ENCODE results near the gene PSPN. TPM values are rescaled to one million over a fixed set of nuclear protein-coding genes. Genes with fewer than 3 reads are reported as not detected.
"Not testable (repeated sequence)": the region's sequence is repeated elsewhere in the genome, so short reads cannot be mapped to it uniquely, and the experiment has no call there.

Gene PSPN
- polyA plus RNA-seq, 3 donors: 3.0 to 3.8 (median 3.3) TPM

DNA sequence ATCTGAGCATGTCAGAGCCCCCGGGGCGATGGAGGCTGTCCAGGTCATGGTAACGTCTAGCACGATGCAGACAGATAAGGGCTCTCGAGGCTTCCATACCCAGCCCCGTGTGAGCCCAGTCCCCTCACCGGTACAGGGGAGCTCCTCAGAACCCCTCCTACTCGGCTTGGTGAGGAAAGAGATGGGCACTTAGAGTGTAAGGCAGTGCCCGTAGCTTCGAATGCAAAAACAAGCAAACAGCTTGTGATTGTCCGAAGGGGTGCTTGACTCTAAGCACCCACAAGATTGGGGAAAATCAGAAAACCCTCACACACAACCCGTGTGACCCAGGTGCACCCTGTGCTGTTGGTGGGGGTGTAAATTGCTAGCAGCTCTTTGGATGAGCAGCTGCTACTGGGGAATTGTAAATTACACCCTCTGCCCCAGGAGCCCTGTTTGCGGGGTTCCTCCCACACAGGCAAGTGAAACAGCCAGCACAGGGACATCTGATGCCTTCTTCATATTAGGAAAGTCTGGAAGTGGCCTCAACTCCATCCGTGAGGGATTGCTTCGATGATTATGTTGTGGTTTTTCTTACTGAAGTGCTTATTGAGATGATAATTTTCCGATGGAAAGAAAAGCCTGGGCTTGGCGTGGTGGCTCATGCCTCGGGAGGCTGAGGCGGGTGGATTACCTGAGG, 918 bp upstream of the PSPN start:
- no peak for DNase-seq

DNA sequence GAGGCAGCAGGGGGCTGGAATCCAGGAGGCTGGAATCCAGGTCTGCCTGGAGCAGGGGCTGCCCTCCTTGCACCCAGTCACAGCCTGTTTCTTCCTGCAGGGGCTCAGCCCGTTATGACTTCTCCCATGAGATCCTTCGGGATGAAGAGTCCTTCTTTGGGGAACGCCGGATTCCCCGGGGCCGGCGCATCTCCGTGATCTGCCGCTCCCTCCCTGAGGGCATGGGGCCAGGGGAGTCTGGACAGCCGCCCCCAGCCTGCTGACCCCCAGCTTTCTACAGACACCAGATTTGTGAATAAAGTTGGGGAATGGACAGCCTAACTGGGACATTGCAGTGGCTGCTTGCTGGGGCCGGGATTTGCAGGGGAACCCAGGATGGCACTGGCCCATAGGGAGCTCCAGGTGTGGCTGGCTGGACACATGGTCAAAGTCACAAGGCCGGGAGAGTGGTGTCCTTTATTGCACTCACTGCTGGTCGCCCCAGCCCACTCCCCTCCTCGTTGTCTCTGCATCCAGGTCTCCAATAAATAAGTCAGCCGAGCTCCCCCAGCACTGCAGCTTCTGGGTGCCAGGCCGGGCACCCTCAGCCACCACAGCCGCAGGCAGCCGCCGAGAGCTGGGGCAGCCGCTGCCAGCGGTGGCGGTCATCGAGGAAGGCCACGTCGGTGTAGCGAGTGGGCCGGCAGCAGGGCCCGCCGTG, 872 bp downstream of the PSPN start:
- DNase-seq: no peak

DNA sequence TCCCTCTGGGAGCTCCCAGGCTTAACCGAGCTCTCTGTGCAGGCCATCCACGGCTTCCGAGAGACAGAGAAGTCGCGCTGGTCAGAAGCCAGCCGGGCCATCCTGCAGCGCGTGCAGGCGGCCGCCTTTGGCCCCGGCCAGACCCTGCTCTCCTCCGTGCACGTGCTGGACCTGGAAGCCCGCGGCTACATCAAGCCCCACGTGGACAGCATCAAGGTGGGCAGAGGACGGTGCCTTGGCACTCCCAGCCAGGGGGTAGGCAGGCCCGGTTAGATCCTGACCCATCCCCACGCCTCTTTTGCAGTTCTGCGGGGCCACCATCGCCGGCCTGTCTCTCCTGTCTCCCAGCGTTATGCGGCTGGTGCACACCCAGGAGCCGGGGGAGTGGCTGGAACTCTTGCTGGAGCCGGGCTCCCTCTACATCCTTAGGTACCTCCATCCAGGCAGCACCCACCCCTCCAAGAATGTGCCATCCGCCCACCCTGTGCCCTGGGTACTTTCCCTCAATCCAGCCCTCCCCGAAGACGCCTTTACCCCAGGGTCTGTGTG, 1.5 kb downstream of the PSPN start:
- no peak for DNase-seq

DNA sequence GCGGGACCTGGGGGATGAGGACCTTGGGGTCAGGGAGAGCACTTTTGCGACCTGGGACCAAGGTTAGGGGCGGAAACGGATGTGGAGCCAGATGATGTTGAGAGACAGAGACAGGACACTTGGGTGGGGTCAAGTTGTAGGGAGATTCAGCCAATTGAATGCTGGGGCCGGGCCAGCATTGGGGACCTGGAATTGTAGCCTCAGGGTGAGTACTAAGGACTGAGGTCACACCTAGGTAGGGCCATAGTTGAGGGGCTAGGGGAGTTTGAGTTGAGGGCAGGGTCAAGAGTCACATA, 2.0 kb downstream of the PSPN start:
- no peak for DNase-seq

DNA sequence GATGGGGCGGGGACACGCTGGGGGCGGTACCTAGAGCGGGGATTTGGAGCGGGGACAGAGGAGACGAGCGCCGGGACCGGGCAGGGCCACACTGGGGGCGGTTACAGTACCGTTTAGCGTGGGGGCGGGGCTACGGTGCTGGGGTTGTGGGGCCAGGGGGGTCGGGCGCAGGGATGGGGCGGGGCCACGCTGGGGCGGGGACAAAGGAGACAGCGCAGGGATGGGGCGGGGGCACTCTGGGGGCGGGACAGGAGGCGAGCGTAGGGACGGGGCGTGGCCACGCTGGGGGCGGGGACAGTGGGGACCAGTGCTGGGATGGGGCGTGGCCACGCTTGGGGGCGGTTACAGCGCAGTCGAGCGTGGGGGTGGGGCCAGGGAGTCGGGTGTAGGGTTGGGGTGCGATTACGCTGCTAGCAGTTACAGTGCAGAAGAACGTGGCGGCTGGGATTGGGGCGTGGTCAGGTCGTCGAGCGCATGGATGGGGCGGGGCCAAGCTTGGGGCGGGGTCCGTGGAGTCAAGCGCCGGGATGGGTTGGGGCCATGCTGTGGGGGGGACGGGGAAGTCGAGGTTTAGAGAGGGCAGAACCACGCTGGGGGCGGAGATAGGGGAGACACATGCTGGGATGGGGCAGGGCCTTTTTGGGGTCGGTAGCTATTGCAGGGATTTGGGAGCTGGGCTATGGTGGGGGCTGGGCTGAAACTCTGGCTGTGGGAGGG, 2.5 kb downstream of the PSPN start:
- peak; percentile 96 for DNase-seq

DNA sequence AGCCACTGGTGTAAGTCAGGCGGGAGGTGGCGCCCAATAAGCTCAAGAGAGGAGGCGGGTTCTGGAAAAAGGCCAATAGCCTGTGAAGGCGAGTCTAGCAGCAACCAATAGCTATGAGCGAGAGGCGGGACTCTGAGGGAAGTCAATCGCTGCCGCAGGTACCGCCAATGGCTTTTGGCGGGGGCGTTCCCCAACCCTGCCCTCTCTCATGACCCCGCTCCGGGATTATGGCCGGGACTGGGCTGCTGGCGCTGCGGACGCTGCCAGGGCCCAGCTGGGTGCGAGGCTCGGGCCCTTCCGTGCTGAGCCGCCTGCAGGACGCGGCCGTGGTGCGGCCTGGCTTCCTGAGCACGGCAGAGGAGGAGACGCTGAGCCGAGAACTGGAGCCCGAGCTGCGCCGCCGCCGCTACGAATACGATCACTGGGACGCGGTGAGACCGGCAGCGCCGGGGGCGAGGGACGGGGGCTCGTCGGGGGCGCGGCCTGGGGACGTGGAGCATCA, 3.1 kb downstream of the PSPN start, which contains the start of gene ALKBH7:
Gene ALKBH7 (plus strand): TSS at position 201 of the 502 bp plus-strand sequence. CDS start 27 bp downstream, at position 228.
- peak; percentile 100 for DNase-seq

DNA sequence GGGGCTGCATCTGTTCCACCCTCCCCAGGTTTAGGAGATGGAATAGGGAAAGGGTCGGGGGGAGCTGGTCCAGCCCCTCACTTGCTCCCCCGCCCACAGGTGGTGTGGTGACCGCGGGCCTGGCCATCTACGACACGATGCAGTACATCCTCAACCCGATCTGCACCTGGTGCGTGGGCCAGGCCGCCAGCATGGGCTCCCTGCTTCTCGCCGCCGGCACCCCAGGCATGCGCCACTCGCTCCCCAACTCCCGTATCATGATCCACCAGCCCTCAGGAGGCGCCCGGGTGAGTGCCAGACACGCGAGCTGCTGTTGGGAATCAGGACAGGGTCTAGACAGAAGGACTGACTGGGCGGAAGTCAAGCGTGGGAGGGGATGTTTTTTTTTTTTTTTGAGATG, 11.4 kb downstream of the PSPN start:
- no peak for DNase-seq

DNA sequence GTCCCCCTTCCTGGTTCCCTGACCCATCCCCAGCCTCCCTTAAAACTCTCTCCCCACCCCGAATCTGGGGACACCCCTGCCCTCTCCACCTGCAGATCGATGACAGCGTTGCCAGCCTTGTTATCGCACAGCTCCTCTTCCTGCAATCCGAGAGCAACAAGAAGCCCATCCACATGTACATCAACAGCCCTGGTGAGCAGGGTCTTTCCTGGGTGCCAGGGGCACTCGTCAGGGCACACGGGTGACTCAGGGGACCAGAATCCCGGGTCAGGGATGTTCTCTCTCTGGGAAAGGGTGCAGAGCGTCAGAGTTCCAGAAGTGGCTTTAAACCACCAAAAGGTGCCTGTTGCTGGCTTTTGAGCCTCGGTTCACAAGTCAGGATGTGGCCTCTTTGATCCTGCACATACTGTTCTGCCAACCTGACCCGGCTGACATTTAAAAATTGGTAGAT, 13.4 kb downstream of the PSPN start:
- no peak for DNase-seq

DNA sequence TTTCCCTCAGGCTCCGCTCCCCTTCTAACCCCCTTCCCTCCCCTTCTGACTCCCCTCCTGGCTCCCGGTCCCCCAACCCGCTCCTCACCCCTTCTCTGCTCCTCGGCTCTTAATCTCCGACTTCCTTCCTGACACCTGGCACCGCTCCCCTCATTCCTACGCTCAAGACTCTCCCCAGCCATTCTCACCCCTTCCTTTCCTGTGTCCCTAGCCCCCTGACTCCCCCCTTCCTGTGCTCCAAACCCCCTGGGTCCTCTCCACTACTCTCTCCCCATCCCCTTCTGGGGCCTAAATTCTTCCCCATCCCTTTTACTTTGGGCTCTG, 13.7 kb downstream of the PSPN start:
- DNase-seq: no peak

DNA sequence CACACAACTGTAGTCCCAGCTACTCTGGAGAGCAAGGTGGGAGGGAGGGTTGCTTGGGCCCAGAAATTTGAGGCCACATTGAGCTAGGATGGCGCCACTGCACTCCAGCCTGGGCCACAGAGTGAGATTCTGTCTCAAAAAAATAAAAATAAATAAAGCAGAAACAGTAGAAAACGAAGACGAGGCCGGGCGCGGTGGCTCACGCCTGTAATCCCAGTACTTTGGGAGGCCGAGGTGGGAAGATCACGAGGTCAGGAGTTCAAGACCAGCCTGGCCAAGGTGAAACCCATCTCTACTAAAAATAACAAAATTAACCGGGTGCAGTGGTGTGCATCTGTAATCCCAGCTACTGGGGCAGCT, 14.9 kb downstream of the PSPN start:
- not testable (repeated sequence) for DNase-seq

DNA sequence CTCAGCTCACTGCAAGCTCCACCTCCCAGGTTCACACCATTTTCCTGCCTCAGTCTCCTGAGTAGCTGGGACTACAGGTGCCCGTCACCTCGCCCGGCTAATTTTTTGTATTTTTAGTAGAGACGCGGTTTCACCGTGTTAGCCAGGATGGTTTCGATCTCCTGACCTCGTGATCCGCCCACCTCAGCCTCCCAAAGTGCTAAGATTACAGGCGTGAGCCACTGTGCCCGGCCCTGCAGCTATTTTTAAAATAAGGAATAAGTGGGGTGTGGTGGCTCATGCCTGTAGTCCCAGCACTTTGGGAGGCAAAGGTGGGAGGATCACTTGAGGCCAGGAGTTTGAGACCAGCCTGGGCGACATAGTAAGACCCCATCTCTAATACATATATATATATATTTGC, 15.3 kb downstream of the PSPN start:
- DNase-seq: not testable (repeated sequence)

DNA sequence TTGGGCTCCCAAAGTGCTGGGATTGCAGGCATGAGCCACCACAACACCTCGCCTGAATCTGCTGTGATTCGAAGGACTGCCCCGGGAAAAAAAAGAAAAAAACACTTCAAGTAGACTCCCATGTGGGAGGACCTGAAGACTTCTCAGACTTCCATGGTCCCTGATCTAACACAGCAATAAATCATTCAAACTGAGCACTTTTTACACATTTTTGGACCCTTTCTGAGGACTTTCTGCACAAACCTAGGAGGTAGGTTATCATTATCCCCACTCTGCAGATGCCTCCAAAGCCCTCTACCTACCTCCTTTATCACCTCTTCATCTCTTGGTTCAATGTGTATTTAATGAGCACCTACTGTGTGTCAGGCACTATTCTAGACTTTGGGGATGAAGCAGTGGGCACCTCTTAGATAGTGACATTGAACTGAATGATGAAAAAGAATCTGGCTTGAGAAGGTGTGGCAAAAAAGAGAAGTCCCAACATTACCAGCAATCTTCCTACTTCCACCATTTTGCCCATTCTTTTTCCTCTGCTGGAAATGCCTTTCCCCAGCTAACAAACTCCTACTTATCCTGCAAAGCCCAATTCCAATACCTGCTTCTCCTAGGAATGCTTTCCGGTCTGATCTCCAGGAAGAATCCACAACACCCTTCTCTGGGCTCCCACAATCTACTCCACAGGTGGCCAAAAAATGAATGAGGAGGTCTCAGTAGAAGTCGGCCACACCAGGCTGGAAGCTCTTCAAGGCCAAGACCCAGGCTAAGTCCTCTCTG, 16.0 kb downstream of the PSPN start:
- no peak for DNase-seq

DNA sequence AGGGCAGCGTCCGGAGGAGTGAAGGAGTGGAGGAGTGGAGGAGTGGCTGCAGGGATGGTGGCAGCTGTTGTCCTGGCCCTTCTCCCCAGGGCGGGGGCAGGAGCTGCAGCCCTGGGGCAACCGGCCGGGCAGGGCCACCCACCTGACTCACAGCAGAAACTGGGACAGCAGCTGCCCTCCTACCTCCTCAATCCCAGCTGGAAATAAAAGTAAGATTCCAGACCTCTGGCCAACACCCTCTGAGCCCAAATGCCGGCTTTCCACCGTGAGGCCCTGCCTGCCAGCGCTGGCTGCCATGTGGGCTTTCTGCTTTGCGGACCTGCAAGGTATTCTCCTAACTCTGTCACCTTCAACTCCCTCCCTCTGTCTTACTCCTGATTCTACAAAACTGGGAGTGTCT, 17.7 kb downstream of the PSPN start:
- no peak for DNase-seq

DNA sequence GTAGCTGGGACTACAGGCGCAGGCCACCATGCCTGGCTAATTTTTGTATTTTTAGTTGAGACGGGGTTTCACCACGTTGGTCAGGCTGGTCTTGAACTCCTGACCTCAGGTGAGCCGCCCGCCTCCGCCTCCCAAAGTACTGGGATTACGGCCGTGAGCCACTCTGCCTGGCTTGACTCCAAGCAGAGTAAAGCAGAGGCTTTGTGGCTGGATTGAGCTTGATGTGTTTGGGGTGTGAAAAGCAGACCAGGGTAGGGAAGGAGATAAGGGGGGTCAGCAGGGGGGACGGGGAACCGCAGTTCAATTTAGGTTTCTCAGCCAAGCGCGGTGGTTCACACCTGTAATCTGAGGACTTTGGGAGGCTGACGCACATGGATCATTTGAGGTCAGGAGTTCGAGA, 18.6 kb downstream of the PSPN start:
- no peak for DNase-seq

DNA sequence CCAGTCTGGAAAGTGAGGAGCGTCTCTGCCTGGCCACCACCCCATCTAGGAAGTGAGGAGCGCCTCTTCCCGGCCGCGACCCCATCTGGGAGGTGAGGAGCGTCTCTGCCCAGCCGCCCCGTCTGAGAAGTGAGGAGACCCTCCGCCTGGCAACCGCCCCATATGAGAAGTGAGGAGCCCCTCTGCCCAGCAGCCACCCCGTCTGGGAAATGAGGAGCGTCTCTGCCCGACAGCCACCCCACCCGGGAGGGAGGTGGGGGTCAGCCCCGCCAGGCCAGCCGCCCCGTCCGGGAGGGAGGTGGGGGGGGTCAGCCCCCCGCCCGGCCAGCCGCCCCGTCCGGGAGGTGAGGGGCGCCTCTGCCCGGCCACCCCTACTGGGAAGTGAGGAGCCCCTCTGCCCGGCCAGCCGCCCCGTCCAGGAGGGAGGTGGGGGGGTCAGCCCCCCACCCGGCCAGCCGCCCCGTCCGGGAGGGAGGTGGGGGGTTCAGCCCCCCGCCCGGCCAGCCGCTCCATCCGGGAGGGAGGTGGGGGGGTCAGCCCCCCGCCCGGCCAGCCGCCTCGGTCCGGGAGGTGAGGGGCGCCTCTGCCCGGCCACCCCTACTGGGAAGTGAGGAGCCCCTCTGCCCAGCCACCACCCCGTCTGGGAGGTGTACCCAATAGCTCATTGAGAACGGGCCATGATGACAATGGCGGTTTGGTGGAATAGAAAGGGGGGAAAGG, 20.3 kb downstream of the PSPN start:
- DNase-seq: not testable (repeated sequence)

DNA sequence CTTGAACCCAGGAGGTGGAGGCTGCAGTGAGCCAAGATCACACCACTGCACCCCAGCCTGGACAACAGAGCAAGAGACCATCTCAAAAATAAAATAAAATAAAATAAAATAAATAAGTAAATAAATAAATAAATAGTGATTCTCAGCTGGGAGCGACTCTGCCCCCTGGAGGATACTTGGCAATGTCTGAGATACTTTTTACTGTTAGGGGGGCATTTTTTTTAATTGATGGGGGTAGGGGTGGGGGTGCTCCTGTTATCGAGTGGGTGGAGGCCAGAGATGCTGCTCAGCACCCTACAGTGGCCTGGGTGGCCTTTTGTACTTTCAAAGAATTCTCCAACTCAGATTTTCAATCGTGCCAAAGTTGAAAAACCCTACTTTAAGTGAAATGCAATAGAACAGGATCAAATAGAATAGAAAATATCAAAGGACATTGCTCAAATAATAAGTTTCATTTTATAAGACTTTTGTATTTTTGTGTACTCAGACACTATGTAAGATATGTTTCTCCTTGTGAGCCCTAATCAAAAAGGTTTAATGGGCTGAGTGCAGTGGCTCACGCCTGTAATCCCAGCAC, 21.5 kb downstream of the PSPN start:
- no peak for DNase-seq

DNA sequence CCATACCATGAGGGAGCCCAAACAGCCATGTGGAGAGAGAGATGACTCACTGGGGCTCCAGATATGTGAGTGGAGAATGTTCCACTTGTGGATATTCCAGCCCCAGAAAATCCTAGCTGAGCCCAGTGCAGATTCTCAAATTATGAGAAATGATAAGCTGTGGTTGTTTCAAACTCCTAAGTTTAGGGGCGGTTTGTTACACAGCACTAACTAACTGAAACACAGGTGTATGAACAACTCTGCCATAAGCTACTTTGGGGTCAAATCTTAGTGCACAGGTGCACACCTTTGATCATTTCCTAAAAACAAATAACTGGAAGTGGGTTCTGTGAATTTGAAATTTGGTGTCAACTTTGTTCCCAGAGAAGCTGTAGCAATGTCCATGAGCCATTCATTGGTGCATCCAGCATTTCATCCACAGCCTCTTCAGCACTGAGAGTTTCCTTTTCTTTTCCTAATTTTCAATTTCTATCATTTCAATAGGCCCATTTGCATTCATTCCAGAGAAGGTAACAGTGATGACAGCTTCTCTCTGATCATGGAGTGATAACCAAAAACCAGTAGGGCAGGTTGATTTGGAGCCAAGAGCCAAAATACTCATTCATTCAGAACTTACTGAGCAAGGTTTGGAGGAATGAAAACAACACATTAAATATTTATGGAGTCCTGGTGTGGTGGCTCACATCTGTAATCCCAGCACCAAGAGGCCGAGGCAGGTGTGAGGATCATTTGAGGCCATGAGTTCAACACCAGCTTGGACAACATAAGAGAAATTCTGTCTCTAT, 23.2 kb downstream of the PSPN start:
- DNase-seq: no peak

DNA sequence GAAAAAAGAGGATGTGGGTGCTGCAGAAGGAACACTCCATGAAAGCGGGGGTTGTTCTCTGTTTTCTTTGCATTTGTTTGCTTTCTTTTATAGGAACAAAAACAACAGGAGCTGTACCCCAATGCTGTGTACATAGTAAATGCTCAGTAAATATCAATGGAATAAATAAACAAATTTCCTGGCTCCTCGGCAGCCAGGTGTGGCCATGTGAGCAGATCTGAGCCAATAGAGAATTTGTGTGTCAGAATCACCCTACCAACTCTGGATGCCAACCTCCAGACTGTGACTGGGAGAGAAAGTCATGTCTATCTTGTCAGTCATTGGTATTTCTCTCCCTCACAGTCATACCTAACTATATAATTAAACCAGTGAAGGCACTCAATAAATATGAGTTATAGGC, 25.0 kb downstream of the PSPN start:
- DNase-seq: no peak

DNA sequence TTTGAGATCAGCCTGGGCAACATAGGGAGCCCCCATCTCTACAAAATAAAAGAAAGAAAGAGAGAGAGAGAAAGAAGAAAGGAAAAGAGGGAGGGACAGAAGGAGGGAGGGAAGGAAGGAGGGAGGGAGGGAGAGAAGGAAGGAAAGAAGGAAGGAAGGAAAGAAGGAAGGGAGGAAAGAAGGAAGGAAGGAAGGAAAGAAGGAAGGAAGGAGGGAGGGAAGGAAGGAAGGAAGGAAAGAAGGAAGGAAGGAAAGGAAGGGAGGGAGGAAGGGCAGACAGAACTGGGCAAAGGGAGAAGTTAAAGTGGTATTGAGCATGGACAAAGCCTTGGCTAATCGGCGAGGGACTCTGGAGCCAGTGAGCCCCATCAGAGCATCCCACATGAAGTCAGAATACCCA, 26.5 kb downstream of the PSPN start:
- not testable (repeated sequence) for DNase-seq

DNA sequence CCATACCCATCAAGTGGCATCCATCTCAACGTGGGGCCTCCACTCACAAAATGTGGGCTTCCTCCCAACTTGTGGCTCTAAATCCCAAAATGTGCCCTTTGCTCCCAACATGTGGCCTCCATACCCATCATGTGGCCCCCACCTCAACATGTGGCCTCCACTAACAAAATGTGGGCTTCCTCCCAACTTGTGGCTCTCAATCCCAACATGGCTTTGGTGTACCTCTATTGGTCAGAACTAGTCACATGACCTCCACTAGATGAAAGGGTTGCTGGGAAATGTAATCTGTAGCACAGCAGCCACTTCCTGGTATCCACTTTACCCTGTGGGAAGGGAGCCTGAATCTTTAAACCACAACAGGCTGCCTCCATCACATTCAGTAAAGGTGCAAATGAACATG, 32.3 kb downstream of the PSPN start:
- no peak for DNase-seq
